SKM-1 (cell line): ENCODE data around the gene ESRRB.

Source experiments
- DNase-seq: peaks from one replicate; lab custom pipeline; 2025; ENCODE audit not compliant: unreplicated experiment; lab: John Stamatoyannopoulos, UW

The ESRRB gene

GRCh38 chr14:76446486-76446885, 70.5 kb downstream of the ESRRB start:
- DNase-seq, result no peak

GRCh38 chr14:76446921-76447320, 71.0 kb downstream of the ESRRB start:
- DNase-seq, result no peak

GRCh38 chr14:76450476-76450875, 74.5 kb downstream of the ESRRB start:
- DNase-seq, result no peak

- no peak for DNase-seq
These were observed 80.3 kb downstream of the ESRRB start for GRCh38 chr14:76456200-76456599.

GRCh38 chr14:76456891-76457586, 81.1 kb downstream of the ESRRB start:
- DNase-seq, result no peak

- no peak for DNase-seq
These were observed 81.9 kb downstream of the ESRRB start for GRCh38 chr14:76457841-76458240.

GRCh38 chr14:76461886-76462285, 85.9 kb downstream of the ESRRB start:
- no peak for DNase-seq

- no peak for DNase-seq
These were observed 86.4 kb downstream of the ESRRB start for GRCh38 chr14:76462330-76462729.

GRCh38 chr14:76463105-76463504, 87.2 kb downstream of the ESRRB start:
- no peak for DNase-seq

GRCh38 chr14:76464856-76465255, 88.9 kb downstream of the ESRRB start:
- DNase-seq, result no peak

- DNase-seq, result no peak
These were observed 89.7 kb downstream of the ESRRB start for GRCh38 chr14:76465664-76466063.

GRCh38 chr14:76467711-76468155, 91.8 kb downstream of the ESRRB start:
- no peak for DNase-seq

- DNase-seq, result no peak
These were observed 96.3 kb downstream of the ESRRB start for GRCh38 chr14:76472199-76472723.

- DNase-seq, result no peak
These were observed 97.7 kb downstream of the ESRRB start for GRCh38 chr14:76473481-76474263.

GRCh38 chr14:76480426-76480825, 104.5 kb downstream of the ESRRB start:
- no peak for DNase-seq

GRCh38 chr14:76484355-76484754, 108.4 kb downstream of the ESRRB start:
- no peak for DNase-seq

GRCh38 chr14:76486251-76486743, 110.4 kb downstream of the ESRRB start:
- no peak for DNase-seq

- DNase-seq, result no peak
These were observed 112.6 kb downstream of the ESRRB start for GRCh38 chr14:76488551-76488950.

GRCh38 chr14:76489667-76490066, 113.7 kb downstream of the ESRRB start:
- no peak for DNase-seq

- no peak for DNase-seq
These were observed 114.2 kb downstream of the ESRRB start for GRCh38 chr14:76490111-76490510.

- DNase-seq, result no peak
These were observed 114.8 kb downstream of the ESRRB start for GRCh38 chr14:76490735-76491134.
